ENCODE results near the gene RASSF8. TPM values are rescaled to one million over a fixed set of nuclear protein-coding genes. Genes with fewer than 3 reads are reported as not detected.

Gene RASSF8
- total RNA-seq, 2 donors from 2014 or later: 3.2 to 14.2 TPM

GRCh38 chr12:25972783-25973182 lies 14.3 kb downstream of the RASSF8 start:
- intact Hi-C loops (cut with DNase I): no loop called here
- no peak overlapping the region for H3K27ac ChIP-seq

GRCh38 chr12:25975179-25975578 lies 16.7 kb downstream of the RASSF8 start:
- Histone ChIP-seq H3K27ac (no peak overlapping the region), H3K9ac (ENCODE audit: low read depth in 2 of 2, low read length in 2 of 2) (no peak overlapping the region), H3K36me3 (no peaks in the 10 kb centered on the region), H3K9me3 (no peaks in the 10 kb centered on the region), H3K27me3 (no peaks in the 10 kb centered on the region), H3K4me3 (no peak overlapping the region), H3K4me1 (no peaks in the 10 kb centered on the region)
- TF ChIP-seq CTCF (IDR thresholded peaks at IDR 0.05): no peak
- intact Hi-C loops (cut with DNase I): no loop called here
- DNase-seq: no peak

More at GRCh38 chr12:25972783-25973182, 14.3 kb downstream of the RASSF8 start:
- TF ChIP-seq CTCF (IDR thresholded peaks at IDR 0.05): no peak
- H3K4me3 ChIP-seq: no peak overlapping the region
- H3K9me3 ChIP-seq: no peaks in the 10 kb centered on the region
- no peaks in the 10 kb centered on the region for H3K4me1 ChIP-seq
- H3K27me3 ChIP-seq: no peaks in the 10 kb centered on the region
- no peaks in the 10 kb centered on the region for H3K36me3 ChIP-seq
- no peak overlapping the region for H3K9ac ChIP-seq (ENCODE audit: low read depth in 2 of 2, low read length in 2 of 2)
- DNase-seq: no peak

GRCh38 chr12:25975682-25976081 lies 17.2 kb downstream of the RASSF8 start:
- Histone ChIP-seq H3K27me3 (no peaks in the 10 kb centered on the region), H3K4me1 (no peaks in the 10 kb centered on the region), H3K27ac (no peak overlapping the region), H3K9me3 (no peaks in the 10 kb centered on the region), H3K9ac (ENCODE audit: low read depth in 2 of 2, low read length in 2 of 2) (no peak overlapping the region), H3K4me3 (no peak overlapping the region), H3K36me3 (no peaks in the 10 kb centered on the region)
- no peak for TF ChIP-seq CTCF (IDR thresholded peaks at IDR 0.05)
- no peak for DNase-seq
- intact Hi-C loops (cut with DNase I): no loop called here

- H3K4me3 ChIP-seq: no peak overlapping the region
Observed at GRCh38 chr12:25976289-25976688, 17.8 kb downstream of the RASSF8 start.

GRCh38 chr12:25977047-25977446 lies 18.6 kb downstream of the RASSF8 start:
- H3K9me3 ChIP-seq: no peaks in the 10 kb centered on the region
- H3K9ac ChIP-seq (ENCODE audit: low read depth in 2 of 2, low read length in 2 of 2): no peak overlapping the region
- no peak for DNase-seq
- no peak for TF ChIP-seq CTCF (IDR thresholded peaks at IDR 0.05)
- intact Hi-C loops (cut with DNase I): no loop called here
- no peaks in the 10 kb centered on the region for H3K4me1 ChIP-seq
- H3K27ac ChIP-seq: no peak overlapping the region
- no peaks in the 10 kb centered on the region for H3K27me3 ChIP-seq
- H3K4me3 ChIP-seq: no peak overlapping the region
- no peaks in the 10 kb centered on the region for H3K36me3 ChIP-seq

More at GRCh38 chr12:25976289-25976688, 17.8 kb downstream of the RASSF8 start:
- intact Hi-C loops (cut with DNase I): no loop called here
- no peak overlapping the region for H3K9ac ChIP-seq (ENCODE audit: low read depth in 2 of 2, low read length in 2 of 2)
- H3K4me1 ChIP-seq: no peaks in the 10 kb centered on the region
- H3K9me3 ChIP-seq: no peaks in the 10 kb centered on the region
- H3K27ac ChIP-seq: no peak overlapping the region
- H3K27me3 ChIP-seq: no peaks in the 10 kb centered on the region
- TF ChIP-seq CTCF (IDR thresholded peaks at IDR 0.05): no peak
- DNase-seq: no peak
- no peaks in the 10 kb centered on the region for H3K36me3 ChIP-seq

GRCh38 chr12:25979059-25979458 lies 20.6 kb downstream of the RASSF8 start:
- intact Hi-C loops (cut with DNase I): no loop called here
- Histone ChIP-seq H3K27me3 (no peaks in the 10 kb centered on the region), H3K27ac (no peak overlapping the region), H3K4me3 (no peak overlapping the region), H3K4me1 (no peaks in the 10 kb centered on the region), H3K36me3 (no peaks in the 10 kb centered on the region), H3K9ac (ENCODE audit: low read depth in 2 of 2, low read length in 2 of 2) (no peak overlapping the region), H3K9me3 (no peaks in the 10 kb centered on the region)
- no peak for DNase-seq
- TF ChIP-seq CTCF (IDR thresholded peaks at IDR 0.05): no peak

Measured in colonic mucosa (tissue), 4 donors.